ENCODE data around the gene C1orf74. TPM values are rescaled to one million over a fixed set of nuclear protein-coding genes. Genes with fewer than 3 reads are reported as not detected.

C1orf74 gene
- total RNA-seq, 1 experiment from 2014 or later = 5.6 TPM

GRCh38 chr1:209736490-209737117 lies 47.8 kb downstream of the C1orf74 start:
- ChIA-PET CTCF (interaction anchor here (1.6 to 2.0 kb wide), 2 partner anchors 9 to 12 kb away, joined by 5 to 7 read pairs; no protein-coding TSS in a partner anchor), RAD21 (ENCODE audit: low non-redundant PET in 1 of 2, low total read pairs in 2 of 2, uncharacterized antibody in 2 of 2, unreplicated experiment in 2 of 2) (no interaction called here), POLR2A (no interaction called here)
- no peaks in the 10 kb centered on the region for H3K4me1 ChIP-seq (ENCODE audit: control insufficient read depth in 1 of 2, insufficient read depth in 2 of 2, low read length in 2 of 2)
- intact Hi-C loops (cut with micrococcal nuclease) = no loop called here
- H3K9me2 ChIP-seq (ENCODE audit: insufficient read depth) = no peaks in the 10 kb centered on the region
- H3K4me3 ChIP-seq (replicated peaks in 1 of 2; ENCODE audit: low read depth in 1 of 2, low read length in 2 of 2) = no peak overlapping the region
- no peaks in the 10 kb centered on the region for H3K79me2 ChIP-seq (ENCODE audit: insufficient read depth, low read length)
- no peak overlapping the region for H3K9ac ChIP-seq (ENCODE audit: low read length)
- no peaks in the 10 kb centered on the region for H3K27me3 ChIP-seq (ENCODE audit: insufficient read depth, low read length)
- no peaks in the 10 kb centered on the region for H3K9me3 ChIP-seq (ENCODE audit: control insufficient read depth in 1 of 2, insufficient read depth in 1 of 2, low read depth in 1 of 2, low read length in 2 of 2)
- TF ChIP-seq POLR2A (IDR thresholded peaks at IDR 0.05; ENCODE audit: borderline replicate concordance, extremely low read depth, insufficient read depth, insufficient read length) = no peak
- TF ChIP-seq, protein P1, sequence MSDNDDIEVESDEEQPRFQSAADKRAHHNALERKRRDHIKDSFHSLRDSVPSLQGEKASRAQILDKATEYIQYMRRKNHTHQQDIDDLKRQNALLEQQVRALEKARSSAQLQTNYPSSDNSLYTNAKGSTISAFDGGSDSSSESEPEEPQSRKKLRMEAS (IDR thresholded peaks at IDR 0.05) = no peak
- no peak for TF ChIP-seq EGR1 (IDR thresholded peaks at IDR 0.05; ENCODE audit: low read depth)
- no peak for TF ChIP-seq CBX3 (IDR thresholded peaks at IDR 0.05; ENCODE audit: low read depth)
- TF ChIP-seq ZFX (IDR thresholded peaks at IDR 0.05) = no peak
- TF ChIP-seq SIN3A (IDR thresholded peaks at IDR 0.05; ENCODE audit: low read depth) = no peak
- no peak for TF ChIP-seq FOSL1 (IDR thresholded peaks at IDR 0.05; ENCODE audit: low read depth)
- no peak overlapping the region for H2AFZ ChIP-seq (ENCODE audit: low read depth, low read length, poor library complexity, severe bottlenecking)
- H3K36me3 ChIP-seq (ENCODE audit: control insufficient read depth in 1 of 2, insufficient read depth in 2 of 2, low read length in 2 of 2) = no peaks in the 10 kb centered on the region
- H3K4me2 ChIP-seq (ENCODE audit: low read length) = no peak overlapping the region
- no peaks in the 10 kb centered on the region for H4K20me1 ChIP-seq (ENCODE audit: insufficient read depth)
- no peak for ATAC-seq
- no peak overlapping the region for H3K27ac ChIP-seq (ENCODE audit: low read depth, low read length)
- BruUV-seq (replicated peaks) = no TSS peak
- no peak for DNase-seq (ENCODE audit: low read depth, low spot score)

DNA sequence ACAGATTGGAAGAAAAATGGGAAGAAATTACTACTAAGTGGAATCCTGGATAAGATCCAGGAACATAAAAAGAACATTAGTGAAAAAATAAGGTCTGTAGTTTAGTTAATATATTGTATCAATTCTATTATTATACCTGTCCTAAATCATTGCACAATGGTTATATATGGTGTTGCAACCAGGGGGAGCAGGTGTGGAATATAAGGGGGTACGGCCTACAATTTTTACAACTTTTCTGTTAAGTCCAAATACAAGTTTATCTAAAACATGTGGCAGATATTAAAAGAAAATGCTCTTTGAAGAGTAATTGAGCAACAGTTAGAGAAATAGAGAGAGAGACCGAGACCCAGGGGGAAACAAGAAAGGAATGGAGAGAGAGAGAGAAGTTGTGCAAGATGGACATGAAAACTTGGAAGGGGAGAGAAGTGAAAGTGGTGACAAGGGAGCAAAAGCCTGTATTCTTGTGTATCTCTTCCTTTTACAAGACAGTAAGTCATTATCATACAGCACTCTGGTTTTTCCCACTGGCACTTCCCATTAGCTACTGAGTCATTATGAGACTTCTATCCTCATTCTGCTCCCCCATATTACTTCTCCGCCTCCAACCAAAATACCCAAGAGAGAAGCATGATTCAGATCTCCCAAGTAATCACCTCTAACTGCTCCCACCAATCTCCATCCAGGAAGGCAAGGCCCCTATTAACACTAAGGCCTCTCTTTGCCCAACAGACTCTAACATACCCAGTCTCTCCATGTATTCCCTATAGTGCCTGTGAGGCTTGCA lies 50.8 kb downstream of the C1orf74 start:
- Histone ChIP-seq H3K4me1 (ENCODE audit: control insufficient read depth in 1 of 2, insufficient read depth in 2 of 2, low read length in 2 of 2) (no peaks in the 10 kb centered on the region), H2AFZ (ENCODE audit: low read depth, low read length, poor library complexity, severe bottlenecking) (no peak overlapping the region), H3K79me2 (ENCODE audit: insufficient read depth, low read length) (no peaks in the 10 kb centered on the region), H3K9me3 (ENCODE audit: control insufficient read depth in 1 of 2, insufficient read depth in 1 of 2, low read depth in 1 of 2, low read length in 2 of 2) (no peaks in the 10 kb centered on the region), H4K20me1 (ENCODE audit: insufficient read depth) (no peaks in the 10 kb centered on the region), H3K27ac (ENCODE audit: low read depth, low read length) (no peak overlapping the region), H3K9me2 (ENCODE audit: insufficient read depth) (no peaks in the 10 kb centered on the region), H3K9ac (ENCODE audit: low read length) (no peak overlapping the region), H3K4me3 (replicated peaks in 1 of 2; ENCODE audit: low read depth in 1 of 2, low read length in 2 of 2) (no peak overlapping the region), H3K36me3 (ENCODE audit: control insufficient read depth in 1 of 2, insufficient read depth in 2 of 2, low read length in 2 of 2) (no peaks in the 10 kb centered on the region), H3K4me2 (ENCODE audit: low read length) (no peak overlapping the region), H3K27me3 (ENCODE audit: insufficient read depth, low read length) (no peaks in the 10 kb centered on the region)
- ChIA-PET POLR2A (no interaction called here), RAD21 (ENCODE audit: low non-redundant PET in 1 of 2, low total read pairs in 2 of 2, uncharacterized antibody in 2 of 2, unreplicated experiment in 2 of 2) (no interaction called here), CTCF (no interaction called here)
- no TSS peak for BruUV-seq (replicated peaks)
- DNase-seq (ENCODE audit: low read depth, low spot score) (no peak), ATAC-seq (no peak)
- intact Hi-C loops (cut with micrococcal nuclease) = no loop called here
- TF ChIP-seq YY1 (IDR thresholded peaks at IDR 0.05; ENCODE audit: extremely low read depth, insufficient replicate concordance, low read depth, low read length) (no peak), CEBPB (IDR thresholded peaks at IDR 0.05; ENCODE audit: low read depth) (no peak), RAD21 (IDR thresholded peaks at IDR 0.05; ENCODE audit: low read depth) (no peak), REST (IDR thresholded peaks at IDR 0.05; ENCODE audit: low read depth) (no peak), POLR2AphosphoS5 (IDR thresholded peaks at IDR 0.05; ENCODE audit: low read depth, low read length) (no peak), ELF1 (IDR thresholded peaks at IDR 0.05; ENCODE audit: borderline replicate concordance, low read depth) (no peak), EGR1 (IDR thresholded peaks at IDR 0.05; ENCODE audit: low read depth) (no peak), SP1 (IDR thresholded peaks at IDR 0.05; ENCODE audit: low read depth) (no peak), CBX3 (IDR thresholded peaks at IDR 0.05; ENCODE audit: low read depth) (no peak), POLR2A (IDR thresholded peaks at IDR 0.05; ENCODE audit: borderline replicate concordance, extremely low read depth, insufficient read depth, insufficient read length) (no peak)
